ENCODE measurements around the gene KIN. TPM values are rescaled to one million over a fixed set of nuclear protein-coding genes. Genes with fewer than 3 reads are reported as not detected.
"Not testable (repeated sequence)": the region's sequence is repeated elsewhere in the genome, so short reads cannot be mapped to it uniquely, and the experiment has no call there.

The KIN gene
- total and polyA plus RNA-seq, 2 of the 4 experiments (the other 2 are of a cell fraction), result 3.0 to 6.4 TPM

DNA sequence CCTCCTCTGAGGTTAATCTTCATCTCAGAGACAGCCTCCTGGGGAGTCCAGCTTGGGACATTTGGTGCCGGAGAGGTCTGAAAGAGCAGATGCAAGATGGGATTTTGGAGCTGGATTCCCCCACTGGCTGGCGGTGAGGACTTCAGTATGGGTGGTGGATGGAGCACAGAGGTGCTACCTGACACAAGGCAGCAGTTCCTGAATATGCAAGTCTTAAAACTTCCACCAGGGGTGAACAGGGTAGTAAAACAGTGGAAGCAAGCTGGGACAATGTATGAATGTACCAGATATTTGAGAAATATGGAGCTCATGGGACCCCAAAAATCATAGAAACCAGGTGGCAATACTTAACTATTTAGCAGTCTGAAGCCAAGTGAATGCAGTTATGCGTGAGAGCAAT is 25.7 kb upstream of the KIN start:
- dilution Hi-C loops (cut with HindIII; ENCODE audit: low sequenced_read_pairs, unreplicated experiment), result no loop called here

DNA sequence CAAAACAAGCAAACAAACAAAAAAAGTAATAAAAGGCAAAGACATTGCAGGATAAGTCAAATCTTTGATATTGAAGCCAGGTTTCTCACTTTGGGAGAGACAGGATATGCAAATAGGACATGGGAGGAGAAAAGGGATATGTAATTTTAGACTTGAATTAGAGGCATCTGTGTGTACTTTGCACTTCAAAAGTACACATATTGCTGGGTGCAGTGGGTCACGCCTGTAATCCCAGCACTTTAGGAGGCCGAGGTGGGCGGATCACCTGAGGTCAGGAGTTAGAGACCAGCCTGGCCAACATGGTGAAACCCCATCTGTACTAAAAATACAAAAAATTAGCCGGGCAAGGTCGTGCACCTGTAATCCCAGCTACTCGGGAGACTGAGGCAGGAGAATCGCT is 23.9 kb upstream of the KIN start:
- H3K9ac ChIP-seq (ENCODE audit: low read depth, low read length); H2AK9ac ChIP-seq (replicated peaks; ENCODE audit: low read depth, low read length, poor library complexity); H2BK15ac ChIP-seq (ENCODE audit: low read depth, low read length); H4K20me1 ChIP-seq (ENCODE audit: insufficient read depth, low read length); DNase-seq; H2AK5ac ChIP-seq (ENCODE audit: low read depth, low read length); H3K4ac ChIP-seq (ENCODE audit: low read depth, low read length); H3K4me1 ChIP-seq (ENCODE audit: control insufficient read depth, insufficient read depth, low read length); BruUV-seq (replicated peaks); H3K56ac ChIP-seq (ENCODE audit: extremely low read depth, insufficient read depth, low read length); H4K91ac ChIP-seq (ENCODE audit: insufficient read depth, low read depth, low read length); H2BK20ac ChIP-seq (ENCODE audit: low read depth, low read length); CTCF ChIA-PET; H3K9me1 ChIP-seq (ENCODE audit: insufficient read depth, low read length); H4K8ac ChIP-seq (ENCODE audit: low read depth in 2 of 2, low read length in 2 of 2); H2BK5ac ChIP-seq (ENCODE audit: low read depth, low read length, poor library complexity, severe bottlenecking); H3K18ac ChIP-seq (ENCODE audit: low read depth, low read length); H3K4me3 ChIP-seq (ENCODE audit: insufficient read depth, low read depth, low read length); H2BK120ac ChIP-seq (ENCODE audit: low read depth, low read length); H3K36me3 ChIP-seq (ENCODE audit: control insufficient read depth, insufficient read depth, low read length); H3K9me3 ChIP-seq (ENCODE audit: control insufficient read depth, insufficient read depth, low read length); POLR2A ChIA-PET (ENCODE audit: unreplicated experiment); H3K14ac ChIP-seq (replicated peaks; ENCODE audit: low read depth, low read length); ATAC-seq (ENCODE audit: low read depth); H3K79me1 ChIP-seq (ENCODE audit: low read depth in 1 of 2, low read length in 2 of 2); H2AFZ ChIP-seq (replicated peaks; ENCODE audit: low read length, poor library complexity); H3K27ac ChIP-seq (ENCODE audit: insufficient read depth, low read length); dilution Hi-C loops (cut with HindIII; ENCODE audit: low sequenced_read_pairs, unreplicated experiment); H3K23ac ChIP-seq (ENCODE audit: low read depth, low read length); intact Hi-C loops (cut with micrococcal nuclease); in situ Hi-C loops (cut with MboI; ENCODE audit: low sequenced_read_pairs); H4K5ac ChIP-seq (ENCODE audit: low read depth, low read length); H3K4me2 ChIP-seq (ENCODE audit: low read depth, low read length): not testable (repeated sequence)
- H3K27me3 ChIP-seq (ENCODE audit: control insufficient read depth, insufficient read depth, low read length), result peaks cover 12% of the 10 kb centered on the region; the same call in 1 of the 2 replicates
- 61% methylated on average over 4 of the region's 7 CpGs; no CpG with 5 or more reads in 1 of the 2 experiments for WGBS, 2 experiments (ENCODE audit: extremely low coverage in 2 of 2, insufficient read length in 1 of 2)

More for the DNA sequence above, 25.7 kb upstream of the KIN start:
- Histone ChIP-seq H4K91ac (ENCODE audit: insufficient read depth, low read depth, low read length) (no peak overlapping the region), H3K27me3 (ENCODE audit: control insufficient read depth, insufficient read depth, low read length) (peaks cover 15% of the 10 kb centered on the region; the same call in 1 of the 2 replicates), H3K56ac (ENCODE audit: extremely low read depth, insufficient read depth, low read length) (no peak overlapping the region), H3K9me3 (ENCODE audit: control insufficient read depth, insufficient read depth, low read length) (no peaks in the 10 kb centered on the region), H3K36me3 (ENCODE audit: control insufficient read depth, insufficient read depth, low read length) (peaks cover 3% of the 10 kb centered on the region; the same call in 1 of the 2 replicates), H3K4me1 (ENCODE audit: control insufficient read depth, insufficient read depth, low read length) (no peaks in the 10 kb centered on the region), H3K4ac (ENCODE audit: low read depth, low read length) (no peak overlapping the region), H3K9me1 (ENCODE audit: insufficient read depth, low read length) (no peaks in the 10 kb centered on the region), H3K4me3 (ENCODE audit: insufficient read depth, low read depth, low read length) (no peak overlapping the region), H3K14ac (replicated peaks; ENCODE audit: low read depth, low read length) (no peak overlapping the region), H3K23ac (ENCODE audit: low read depth, low read length) (no peak overlapping the region; the same call in 1 of the 2 replicates), H3K18ac (ENCODE audit: low read depth, low read length) (no peak overlapping the region), H2BK120ac (ENCODE audit: low read depth, low read length) (no peak overlapping the region), H2BK5ac (ENCODE audit: low read depth, low read length, poor library complexity, severe bottlenecking) (no peak overlapping the region), H4K8ac (ENCODE audit: low read depth in 2 of 2, low read length in 2 of 2) (no peak overlapping the region), H3K9ac (ENCODE audit: low read depth, low read length) (no peak overlapping the region), H2BK20ac (ENCODE audit: low read depth, low read length) (no peak overlapping the region), H2AFZ (replicated peaks; ENCODE audit: low read length, poor library complexity) (no peak overlapping the region), H2AK5ac (ENCODE audit: low read depth, low read length) (no peak overlapping the region), H2AK9ac (replicated peaks; ENCODE audit: low read depth, low read length, poor library complexity) (no peak overlapping the region), H3K27ac (ENCODE audit: insufficient read depth, low read length) (no peak overlapping the region), H3K79me1 (ENCODE audit: low read depth in 1 of 2, low read length in 2 of 2) (no peaks in the 10 kb centered on the region; a peak in 1 of 4 replicates), H3K4me2 (ENCODE audit: low read depth, low read length) (no peak overlapping the region), H4K20me1 (ENCODE audit: insufficient read depth, low read length) (no peaks in the 10 kb centered on the region), H4K5ac (ENCODE audit: low read depth, low read length) (no peak overlapping the region), H2BK15ac (ENCODE audit: low read depth, low read length) (no peak overlapping the region)
- no CpG with 5 or more reads among the region's 3 CpGs for WGBS, 2 experiments (ENCODE audit: extremely low coverage in 2 of 2, insufficient read length in 1 of 2)
- TF ChIP-seq RAD21 (IDR thresholded peaks at IDR 0.05; ENCODE audit: low read length) (no peak), MAZ (IDR thresholded peaks at IDR 0.05; ENCODE audit: borderline replicate concordance, low read depth, low read length) (no peak)
- BruUV-seq (replicated peaks), result no TSS peak
- POLR2A ChIA-PET (ENCODE audit: unreplicated experiment), result no interaction called here
- in situ Hi-C loops (cut with MboI; ENCODE audit: low sequenced_read_pairs) (no loop called here), intact Hi-C loops (cut with micrococcal nuclease) (no loop called here)
- CTCF ChIA-PET, result interaction anchor here (0.6 kb wide), 1 partner anchor 11 kb away, joined by 3 read pairs; no protein-coding TSS in a partner anchor
- DNase-seq, result no peak
- ATAC-seq (ENCODE audit: low read depth), result no peak

All from IMR-90 (cell line).